CD4-positive, alpha-beta T cell treated with Interleukin-10 for 1 hour (primary cell): ENCODE results near the gene ZNF638.
"Not testable (repeated sequence)": the region's sequence is repeated elsewhere in the genome, so short reads cannot be mapped to it uniquely, and the experiment has no call there.

Experiments
- DNase-seq: peaks from one replicate; pipeline ENCODE4 v3.0.0-alpha.2; 2020

Gene ZNF638

DNA sequence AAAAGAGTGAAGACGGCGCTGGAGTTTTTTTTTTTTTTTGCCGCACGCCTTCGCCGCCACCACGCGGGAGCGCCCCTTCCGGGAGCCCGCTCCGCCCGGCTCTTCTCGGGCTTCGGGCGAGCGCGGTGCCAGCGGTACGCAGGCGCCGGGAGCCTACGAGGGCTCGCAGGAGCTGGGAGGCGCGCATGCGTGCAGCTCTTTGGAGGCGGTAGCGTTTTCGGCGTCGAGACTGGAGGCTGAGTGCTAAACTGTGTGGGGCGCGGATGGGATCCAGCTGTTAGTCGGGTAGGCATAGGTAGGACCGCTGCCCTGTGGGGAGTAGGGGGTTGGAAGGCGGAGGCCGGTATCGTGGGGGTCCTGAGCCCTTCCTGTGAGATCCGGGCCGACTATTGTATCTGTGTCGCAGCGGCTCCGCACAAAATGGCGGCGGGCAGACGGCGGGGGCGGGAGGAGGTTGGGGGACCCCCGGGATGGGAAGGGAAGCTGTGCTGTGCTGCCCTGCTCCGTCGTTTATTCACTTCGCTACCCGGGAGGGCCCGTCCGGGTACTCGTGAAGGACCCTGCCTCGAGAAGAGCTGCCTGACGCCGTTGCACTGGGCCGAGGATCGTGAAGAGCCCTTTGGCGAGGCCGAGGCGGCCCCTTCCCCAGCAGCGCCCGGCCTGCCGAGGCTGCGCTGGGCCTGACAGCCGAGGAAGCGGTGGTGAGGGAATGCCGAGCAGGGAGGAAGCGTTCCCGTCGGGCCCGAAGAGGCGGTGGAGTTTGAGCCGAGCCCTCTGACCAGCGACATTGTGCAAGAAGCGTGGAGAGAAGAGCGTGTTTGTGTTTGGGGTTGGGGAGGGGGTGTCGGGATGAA is at the start of gene ZNF638:
Gene ZNF638 (plus strand): TSS at position 202 of the 854 bp plus-strand sequence. CDS start 17,173 bp downstream, outside the sequence.
- peak; percentile 92 for DNase-seq

DNA sequence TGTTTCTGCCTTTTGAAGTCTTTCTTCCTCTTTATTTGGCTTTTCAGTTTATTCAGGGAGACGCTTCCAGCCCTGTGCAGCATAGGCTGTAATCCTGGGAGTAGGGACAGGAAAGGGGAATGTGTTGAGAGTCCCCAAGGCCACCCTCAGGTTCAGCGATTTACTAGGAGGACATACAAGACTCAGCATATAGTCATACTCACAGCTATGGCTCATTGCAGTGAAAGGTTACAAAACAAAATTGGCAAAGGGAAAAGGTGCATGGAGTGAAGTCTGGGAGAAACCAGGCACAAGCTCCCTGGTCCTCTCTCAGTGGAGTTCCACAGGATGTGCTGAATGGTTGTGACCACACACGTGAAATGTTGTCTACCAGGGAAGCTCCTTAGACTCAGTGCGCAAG is 49.6 kb upstream of the ZNF638 start:
- DNase-seq, result no peak

DNA sequence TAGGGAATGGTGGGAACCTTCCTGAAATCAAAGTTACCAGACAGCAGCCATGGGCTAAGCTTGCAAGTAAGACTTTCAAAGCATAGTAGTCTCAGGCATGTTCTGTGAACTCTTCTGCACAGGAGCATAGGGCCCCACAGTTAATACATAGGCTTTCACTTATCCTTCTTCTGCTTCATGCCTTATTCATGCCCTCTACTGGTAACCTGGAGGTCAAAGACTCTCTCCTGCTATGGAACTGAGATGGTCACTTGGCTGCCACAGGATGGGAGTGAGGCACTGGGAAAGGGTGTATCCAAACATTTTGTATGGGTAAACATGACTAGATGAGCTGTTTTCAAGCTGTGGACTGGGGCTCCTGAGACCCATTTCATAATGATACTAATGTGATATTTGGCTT is 49.1 kb upstream of the ZNF638 start:
- DNase-seq, result no peak

DNA sequence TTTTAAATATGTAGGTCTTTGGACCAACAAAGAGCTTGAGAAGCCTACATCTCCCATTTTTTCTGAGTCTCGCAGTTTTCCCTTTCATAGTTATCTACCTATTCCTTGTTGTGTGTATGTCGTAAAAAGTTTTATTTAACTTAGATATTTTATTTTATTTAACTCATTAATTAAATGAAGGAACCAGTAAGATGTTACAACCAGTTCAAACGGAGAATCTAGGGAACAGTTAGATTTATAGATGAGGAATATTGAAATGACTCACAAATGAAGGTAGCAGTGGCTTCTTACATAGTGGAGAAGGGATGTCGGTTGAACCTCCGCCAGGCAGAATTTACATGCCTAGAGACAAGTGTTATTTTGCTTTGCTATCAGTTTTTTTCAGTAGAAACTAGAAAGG is 48.5 kb upstream of the ZNF638 start:
- no peak for DNase-seq

DNA sequence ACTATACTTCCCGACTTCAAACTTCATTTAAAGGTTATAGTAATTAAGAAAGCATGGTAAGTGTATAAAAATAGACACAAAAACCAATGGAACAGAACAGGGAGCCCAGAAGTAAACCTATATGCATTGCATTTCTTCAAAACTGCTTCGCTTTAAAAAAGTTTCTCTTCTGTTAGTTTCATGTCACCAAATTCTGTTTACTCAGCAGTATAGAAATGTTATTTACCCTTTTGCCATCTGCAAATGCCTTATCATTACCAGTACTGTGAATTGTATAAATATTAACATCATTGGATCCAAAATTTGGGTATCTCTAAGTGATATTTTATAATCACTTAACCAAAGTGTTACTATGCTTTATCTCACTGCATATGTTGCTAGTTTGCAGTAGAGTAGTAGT is 45.9 kb upstream of the ZNF638 start:
- no peak for DNase-seq

DNA sequence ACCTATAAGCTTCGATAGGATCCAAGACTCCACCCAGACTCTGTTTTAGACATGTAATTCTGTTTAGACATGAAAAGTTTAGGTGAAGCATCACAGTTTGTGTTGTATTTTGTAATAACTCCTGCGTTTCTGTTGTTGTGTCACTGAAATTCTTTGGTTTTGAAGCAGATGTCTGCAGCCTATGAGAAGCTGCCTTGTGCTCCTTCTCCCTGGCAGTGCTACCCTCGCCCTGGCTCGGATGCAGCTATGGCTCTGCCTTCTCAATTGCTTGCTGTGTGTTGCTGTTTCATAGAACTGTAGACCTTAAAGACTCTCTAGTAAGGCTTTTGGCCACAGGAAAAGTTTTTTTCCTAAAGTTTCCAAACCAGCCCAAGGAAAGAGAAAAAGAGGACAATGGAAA is 40.2 kb upstream of the ZNF638 start:
- DNase-seq, result no peak

GRCh38 chr2:71292159-71292558 is 39.4 kb upstream of the ZNF638 start:
- DNase-seq, result no peak

DNA sequence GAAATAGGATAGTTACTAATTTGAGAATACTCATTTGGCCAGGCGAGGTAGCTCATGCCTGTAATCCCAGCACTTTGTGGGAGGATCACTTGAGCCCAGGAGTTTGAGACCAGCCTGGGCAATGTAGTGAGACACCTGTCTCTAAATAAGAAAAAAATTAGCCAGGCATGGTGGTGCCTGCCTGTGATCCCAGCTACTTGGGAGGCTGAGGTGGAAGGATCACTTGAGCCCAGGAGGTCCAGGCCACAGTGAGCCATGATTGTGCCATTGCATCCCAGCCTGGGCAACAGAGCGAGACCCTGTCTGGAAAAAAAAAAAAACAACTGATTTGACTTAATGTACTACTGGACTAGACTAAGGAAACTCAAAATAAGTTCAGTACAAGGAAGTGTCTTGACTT is 32.7 kb upstream of the ZNF638 start:
- no peak for DNase-seq

DNA sequence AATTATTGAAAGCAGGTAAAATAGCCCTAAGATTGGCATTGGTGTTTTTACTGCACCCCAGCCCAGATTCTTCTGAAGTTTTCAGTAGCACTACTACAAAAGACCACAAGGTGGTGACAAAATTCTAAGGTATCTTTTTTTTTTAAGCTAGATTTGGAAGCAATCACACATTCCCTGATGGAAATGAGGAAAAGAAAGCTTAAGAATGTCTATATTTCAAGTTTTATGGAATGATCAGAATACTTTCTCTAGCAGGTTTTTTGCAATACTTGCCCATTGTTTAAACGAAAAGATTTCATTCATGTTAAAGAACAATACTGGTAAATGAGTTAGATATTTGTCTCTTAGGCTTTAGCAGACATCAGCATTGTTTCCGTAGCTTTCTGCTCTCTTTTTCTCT is 32.1 kb upstream of the ZNF638 start:
- peak; percentile 46 for DNase-seq

- DNase-seq, result no peak
Observed at GRCh38 chr2:71303849-71304248, 27.7 kb upstream of the ZNF638 start.

DNA sequence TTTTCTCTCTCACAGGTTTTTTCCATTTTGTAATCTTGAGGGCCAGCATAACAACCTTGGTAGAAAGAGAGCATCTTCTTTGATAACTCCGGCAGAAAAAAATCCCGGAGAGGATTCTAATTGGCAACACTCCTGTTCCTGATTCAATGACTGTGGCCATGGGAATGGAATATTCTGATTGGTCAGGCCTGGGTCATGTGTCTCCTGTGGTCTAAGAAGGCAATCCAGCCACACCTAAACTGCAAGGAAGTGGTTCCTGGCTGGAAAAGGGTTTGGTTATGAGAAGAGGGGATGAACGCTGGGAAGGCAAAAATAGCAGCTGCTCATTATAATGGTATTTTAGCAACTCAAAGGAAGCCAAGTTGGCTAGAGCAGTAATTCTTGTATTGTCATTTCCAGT is 24.8 kb upstream of the ZNF638 start:
- no peak for DNase-seq

DNA sequence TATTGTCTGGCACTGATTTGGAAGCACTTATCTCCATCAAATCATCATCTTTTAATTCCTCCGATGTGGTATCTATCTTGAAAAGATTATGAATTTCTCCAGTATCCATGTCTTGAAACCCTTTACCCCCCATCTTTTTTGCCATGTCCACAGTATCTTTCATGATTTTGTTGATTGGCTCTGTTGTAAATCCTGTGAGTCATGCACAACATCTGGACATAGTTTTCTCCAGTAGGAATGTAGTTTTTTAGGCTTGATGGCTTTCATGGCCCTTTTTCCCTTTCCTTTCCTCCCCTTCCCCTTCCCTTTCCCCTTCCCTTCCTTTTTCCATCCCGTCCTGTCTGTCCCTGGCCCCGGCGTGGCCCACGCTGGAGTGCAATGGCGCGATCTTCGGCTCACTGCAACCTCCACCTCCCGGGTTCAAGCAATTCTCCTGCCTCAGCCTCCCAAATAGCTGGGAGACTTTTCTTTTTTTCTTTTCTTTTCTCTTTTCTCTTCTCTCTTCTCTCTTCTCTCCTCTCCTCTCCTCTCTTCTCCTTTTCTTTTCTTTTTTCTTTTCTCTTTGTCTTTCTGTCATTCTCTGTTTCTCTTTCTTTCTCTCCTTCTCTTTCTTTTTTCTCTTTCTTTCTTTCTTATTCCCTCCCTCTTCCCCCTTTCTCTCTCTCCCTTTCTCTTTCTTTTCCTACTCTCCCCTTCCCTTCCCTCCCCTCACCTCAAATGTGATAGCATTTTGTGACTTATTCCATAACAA is 18.4 kb upstream of the ZNF638 start:
- no peak for DNase-seq

DNA sequence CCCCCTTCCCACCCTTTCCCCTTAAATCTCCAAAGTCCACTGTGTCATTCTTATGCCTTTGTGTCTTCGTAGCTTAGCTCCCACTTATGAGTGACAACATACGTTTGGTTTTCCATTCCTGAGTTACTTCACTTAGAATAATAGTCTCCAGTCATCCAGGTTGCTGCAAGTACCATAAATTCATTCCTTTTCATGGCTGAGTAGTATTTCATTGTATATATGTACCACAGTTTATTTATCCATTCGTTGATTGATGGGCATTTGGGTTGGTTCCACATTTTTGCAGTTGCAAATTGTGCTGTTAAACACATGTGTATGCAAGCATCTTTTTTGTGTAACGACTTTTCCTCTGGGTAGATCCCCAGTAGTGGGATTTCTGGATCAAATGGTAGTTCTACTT is 14.5 kb upstream of the ZNF638 start:
- no peak for DNase-seq

GRCh38 chr2:71317900-71318299 is 13.7 kb upstream of the ZNF638 start:
- not testable (repeated sequence) for DNase-seq

- no peak for DNase-seq
Observed at GRCh38 chr2:71323386-71323785, 8.2 kb upstream of the ZNF638 start.

DNA sequence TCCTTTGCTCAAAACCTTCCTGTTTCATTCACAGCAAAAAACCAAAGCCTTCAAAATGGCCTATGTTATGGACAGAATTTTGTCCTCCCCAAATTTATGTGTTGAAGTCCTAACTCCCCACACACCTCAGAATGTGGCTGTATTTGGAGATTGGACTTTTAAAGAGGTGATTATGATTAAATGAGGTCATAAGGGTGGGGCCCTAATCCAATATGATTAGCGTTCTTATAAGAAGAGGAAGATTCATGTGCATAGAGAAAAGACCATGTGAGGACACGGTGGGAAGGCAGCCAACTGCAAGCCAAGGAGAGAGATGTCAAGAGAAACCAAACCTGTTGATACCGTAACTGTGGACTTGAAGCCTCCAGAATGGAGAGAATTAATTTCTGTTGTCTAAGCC is 4.6 kb upstream of the ZNF638 start:
- no peak for DNase-seq

GRCh38 chr2:71327916-71328315 is 3.7 kb upstream of the ZNF638 start:
- DNase-seq, result no peak

GRCh38 chr2:71330155-71330554 is 1.4 kb upstream of the ZNF638 start:
- no peak for DNase-seq

- DNase-seq, result no peak
Observed at GRCh38 chr2:71330585-71331330, 824 bp upstream of the ZNF638 start.

DNA sequence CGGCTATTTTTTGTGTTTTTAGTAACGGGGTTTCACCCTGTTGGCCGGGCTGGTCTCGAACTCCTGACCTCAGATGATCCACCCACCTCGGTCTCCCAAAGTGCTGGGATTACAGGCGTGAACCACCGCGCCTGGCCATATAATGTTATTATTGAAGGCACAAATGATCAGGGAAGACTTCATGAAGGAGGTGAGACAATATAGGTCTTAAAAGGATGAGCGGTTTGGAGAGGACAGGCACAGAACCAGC is 326 bp upstream of the ZNF638 start:
- DNase-seq, result not testable (repeated sequence)

DNA sequence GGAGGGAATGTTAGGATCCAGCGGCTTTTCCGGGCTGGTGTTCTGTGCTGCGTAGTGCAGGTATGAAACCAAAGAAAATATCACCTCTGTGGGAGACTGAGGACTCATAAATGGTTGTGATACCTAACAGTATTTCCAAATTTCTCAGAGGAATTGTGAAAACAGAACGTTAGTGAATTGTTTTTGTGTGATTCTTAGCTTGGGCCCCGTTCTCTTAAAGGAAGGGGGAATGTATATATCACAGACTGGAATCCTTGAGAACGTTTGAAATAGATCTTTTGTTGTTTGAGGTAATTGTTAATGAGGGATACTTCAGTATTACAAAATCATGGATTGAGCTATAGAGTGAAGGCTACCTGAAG is 834 bp downstream of the ZNF638 start:
- no peak for DNase-seq

- DNase-seq, result no peak
Observed at GRCh38 chr2:71333619-71334018, 2.0 kb downstream of the ZNF638 start.

- DNase-seq, result no peak
Observed at GRCh38 chr2:71336384-71336783, 4.8 kb downstream of the ZNF638 start.

DNA sequence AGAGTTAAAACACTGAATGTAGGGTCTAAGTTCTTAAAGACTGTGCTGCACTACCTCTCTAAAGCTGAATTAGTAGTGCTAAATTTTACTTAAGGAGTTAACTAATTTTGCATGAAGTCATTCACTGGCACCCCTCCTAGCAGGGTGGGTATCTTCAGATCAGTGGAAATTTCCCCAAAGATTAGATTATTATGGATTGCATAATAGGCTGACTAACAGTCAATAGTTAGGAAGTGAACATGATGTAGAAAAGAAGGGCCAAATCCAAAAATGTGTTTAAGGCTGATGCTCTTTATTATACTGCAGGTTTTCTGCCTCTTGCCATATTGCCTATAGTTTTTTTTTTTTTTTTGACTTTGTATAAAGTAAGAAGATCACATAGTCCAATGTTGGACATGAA is 5.2 kb downstream of the ZNF638 start:
- no peak for DNase-seq
